HepG2 (cell line): Measurements from ENCODE around the gene MGAT4D. TPM values are rescaled to one million over a fixed set of nuclear protein-coding genes. Genes with fewer than 3 reads are reported as not detected.

Experiments
- ATAC-seq: fragments of 200-7000 bp; cut with Tn5 transposase; 3 replicates; pipeline ENCODE4 v1.9.1; 2020; ENCODE audit warnings: mild to moderate bottlenecking, moderate library complexity
- BruUV-seq: library from RNA; stranded (reverse); fragments of 400-500 nt; replicated peaks from 2 replicates; lab custom pipeline; 2021; lab: Mats Ljungman, UMichigan
- CTCF ChIA-PET: fragments of 300-600 bp; formaldehyde crosslinking; extraction: SDS; loops from one replicate; lab custom pipeline; 2021; ENCODE audit warnings: low total read pairs, inconsistent platforms, low intra/inter-chr PET ratio; lab: Yijun Ruan, JAX
- POLR2A ChIA-PET: fragments of 350-600 bp; sonication (Branson Sonifier 250); formaldehyde crosslinking; loops from one replicate; lab custom pipeline; 2020; ENCODE audit warnings: antibody characterized with exemption, inconsistent platforms; lab: Yijun Ruan, JAX
- DNase-seq: peaks from one replicate; pipeline ENCODE4 v3.0.0-alpha.2; 2015; ENCODE audit warnings: low spot score
- FAIRE-seq: peaks from 3 replicates; lab custom pipeline; 2011; peaks lifted over from hg19 to GRCh38; lab: Jason Lieb, UNC
- H2AFZ ChIP-seq: one replicate; pipeline ENCODE4 v1.6.1; 2011; ENCODE audit warnings: low read length, inconsistent platforms
- H3K27ac ChIP-seq: fragments of 300-600 bp; 3 replicates; pipeline ENCODE4 v1.8.0; 2011; ENCODE audit warnings: mixed run types, mild to moderate bottlenecking, mixed read lengths, low read length, inconsistent platforms; ENCODE audit not compliant: insufficient read depth; ENCODE audit errors: extremely low read length
- H3K27me3 ChIP-seq, 2 experiments: fragments of 200-600 bp in 1 of 2; 2 replicates in 1 of 2; 3 replicates in 1 of 2; pipeline versions ENCODE4 v1.6.0 to v1.8.0; 2011; ENCODE audit warnings: low read length in 2 of 2, mild to moderate bottlenecking in 2 of 2, moderate library complexity in 2 of 2, inconsistent platforms in 1 of 2; ENCODE audit not compliant: insufficient read depth in 2 of 2, control insufficient read depth in 1 of 2
- H3K36me3 ChIP-seq, 2 experiments: fragments of 200-600 bp in 1 of 2; replicated peaks in 1 of 2; 2 replicates in 1 of 2; 3 replicates in 1 of 2; pipeline versions ENCODE4 v1.5.1 to v1.8.0; 2011; ENCODE audit warnings: low read length in 2 of 2, inconsistent platforms in 1 of 2; ENCODE audit not compliant: insufficient read depth in 2 of 2, control insufficient read depth in 1 of 2
- H3K4me1 ChIP-seq: 2 replicates; pipeline ENCODE4 v1.5.1; 2012; ENCODE audit warnings: low read length, inconsistent platforms; ENCODE audit not compliant: insufficient read depth
- H3K4me2 ChIP-seq: 2 replicates; pipeline ENCODE4 v1.6.0; 2011; ENCODE audit warnings: low read depth, low read length, inconsistent platforms
- H3K4me3 ChIP-seq, 3 experiments: fragments of 200-600 bp in 1 of 3; sonication (generic), shearing (Covaris generic) in 1 of 3; replicated peaks in 1 of 3; 2 replicates each; pipeline ENCODE4 v1.5.1; 2011 to 2016; ENCODE audit warnings: low read length in 3 of 3, inconsistent platforms in 2 of 3, low read depth in 2 of 3, mild to moderate bottlenecking in 2 of 3, control low read depth in 1 of 3, mixed read lengths in 1 of 3; ENCODE audit not compliant: insufficient read depth in 1 of 3
- H3K79me2 ChIP-seq: one replicate; pipeline ENCODE4 v1.6.1; 2011; ENCODE audit warnings: low read length, inconsistent platforms; ENCODE audit not compliant: insufficient read depth
- H3K9ac ChIP-seq: 2 replicates; pipeline ENCODE4 v1.6.0; 2011; ENCODE audit warnings: mild to moderate bottlenecking, low read depth, low read length, inconsistent platforms; ENCODE audit not compliant: insufficient read depth
- H3K9me3 ChIP-seq: 2 replicates; pipeline ENCODE4 v1.5.1; 2012; ENCODE audit warnings: mild to moderate bottlenecking, low read length
- H4K20me1 ChIP-seq: 2 replicates; pipeline ENCODE4 v1.6.0; 2011; ENCODE audit warnings: inconsistent platforms, mild to moderate bottlenecking, low read length, moderate library complexity; ENCODE audit not compliant: insufficient read depth
- ARID2 ChIP-seq: sonication (generic); formaldehyde crosslinking; IDR thresholded peaks from 2 replicates; pipeline ENCODE4 v1.8.1; 2022; ENCODE audit warnings: mild to moderate bottlenecking, missing genetic modification reagents, borderline replicate concordance
- CHD4 ChIP-seq: fragments of 200-600 bp; sonication (generic); IDR thresholded peaks from 2 replicates; pipeline ENCODE4 v1.7.0; 2017; ENCODE audit warnings: mild to moderate bottlenecking, low read length, borderline replicate concordance
- CREB1 ChIP-seq, 2 experiments: fragments of 450-650 bp in 1 of 2; IDR thresholded peaks; 2 replicates each; pipeline ENCODE4 v1.6.1; 2016 to 2017; ENCODE audit warnings: control low read depth in 1 of 2, mild to moderate bottlenecking in 1 of 2, missing compliant biosample characterization in 1 of 2, missing genetic modification characterization in 1 of 2
- EHMT2 ChIP-seq: fragments of 200-600 bp; sonication (generic); IDR thresholded peaks from 2 replicates; pipeline ENCODE4 v1.7.0; 2017; ENCODE audit warnings: antibody characterized with exemption, low read depth, low read length, borderline replicate concordance
- GTF3A ChIP-seq: sonication (generic); formaldehyde crosslinking; conservative IDR thresholded peaks from 2 replicates; pipeline ENCODE4 v1.4.0; 2020; ENCODE audit warnings: mild to moderate bottlenecking, missing genetic modification reagents
- ZFP36 ChIP-seq: fragments of 150-350 bp; IDR thresholded peaks from 2 replicates; pipeline ENCODE4 v1.6.1; 2018; ENCODE audit warnings: borderline replicate concordance, low read length, low read depth; ENCODE audit not compliant: partially characterized antibody
- ZMYM2 ChIP-seq: sonication (generic); formaldehyde crosslinking; IDR thresholded peaks from 2 replicates; pipeline ENCODE4 v1.8.0; 2022; ENCODE audit warnings: mild to moderate bottlenecking, missing genetic modification reagents
- ZNF468 ChIP-seq: sonication (generic); formaldehyde crosslinking; IDR thresholded peaks from 2 replicates; pipeline ENCODE4 v1.8.0; 2022; ENCODE audit warnings: mild to moderate bottlenecking, moderate library complexity, missing genetic modification reagents
- WGBS: methylation state at CpG from one replicate; pipeline ENCODE4 v1.1.6; 2017; ENCODE audit warnings: low lambda C conversion rate; 5-methylcytosine and 5-hydroxymethylcytosine counted together
- in situ Hi-C: cut with HindIII; loops from 2 replicates; pipeline ENCODE4 v1.10.0; 2017; ENCODE audit warnings: low pct_unique_long_range_greater_than_20kb; ENCODE audit not compliant: extremely low pct_ligation_motif_present
- intact Hi-C: fragments of 100-400 bp; cut with micrococcal nuclease; formaldehyde crosslinking; loops from one replicate; pipeline ENCODE4 v1.10.0; 2022; ENCODE audit not compliant: unreplicated experiment
- polyA plus RNA-seq, 8 experiments: library from polyadenylated mRNA; depleted of rRNA in 3 of 8; stranded (reverse) in 7 of 8; unstranded in 1 of 8; fragments of >200 nt; fragmentation: Illumina TruSeq in 4 of 8; extraction: Trizol in 4 of 8; gene quantifications; 2 replicates each; pipeline versions ENCODE4 v1.2.1 to v1.2.3, GENCODE V29; 2011 to 2016; ENCODE audit warnings: low read depth in 4 of 8, missing spikeins in 1 of 8, mixed read lengths in 1 of 8; ENCODE audit not compliant: insufficient read depth in 1 of 8
- total RNA-seq, 5 experiments: library from RNA; depleted of rRNA; stranded (reverse); fragments of >200 nt; fragmentation: Illumina TruSeq; extraction: Trizol; gene quantifications; 2 replicates each; pipeline ENCODE4 v1.2.3, GENCODE V29; 2016; ENCODE audit warnings: low read depth in 1 of 5

MGAT4D gene
- total and polyA plus RNA-seq, 2 of the 13 experiments (the other 11 are each of a cell fraction or from before 2014, with no cell fraction given), result not detected

DNA sequence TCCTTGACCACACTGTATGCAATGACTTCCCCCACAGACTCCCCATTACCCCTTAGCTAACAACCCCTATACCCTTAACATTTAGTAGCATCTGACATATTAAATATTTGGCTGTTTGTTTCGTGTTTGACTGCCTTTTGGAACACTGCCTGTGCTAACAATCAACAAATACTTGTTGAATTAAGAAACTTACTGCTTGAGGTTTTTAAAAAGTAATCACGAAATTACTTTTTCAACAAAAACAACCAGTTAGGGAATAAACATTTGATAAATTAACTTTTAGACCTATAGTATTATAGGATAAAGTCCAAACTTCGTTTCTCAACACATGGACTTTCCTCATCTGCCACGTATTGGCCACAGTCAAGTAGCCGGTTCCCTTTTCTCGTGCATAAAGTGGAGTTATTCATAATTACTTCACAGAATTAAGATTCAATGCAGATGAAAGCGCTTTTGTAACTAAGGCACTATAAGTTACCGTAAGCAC lies 25.3 kb upstream of the MGAT4D start:
- H3K4me3 ChIP-seq, result peak overlapping the region; percentile 21 to 84 (median 29); a peak in 3 of 6 replicates
- H3K9me3 ChIP-seq, result no peaks in the 10 kb centered on the region
- FAIRE-seq (no peak), ATAC-seq (no peak; the same call in 2 of the 3 replicates), DNase-seq (no peak)
- intact Hi-C loops (loop anchor here (1.0 to 10.0 kb wide), 3 partner anchors 87 to 329 kb away; partner anchors contain the start of gene TBC1D9), in situ Hi-C loops (loop anchor here (5.0 kb wide), 1 partner anchor 114 kb away; no protein-coding TSS in a partner anchor)
- WGBS, result 2% methylated on average over 8 of the region's 8 CpGs
- TF ChIP-seq ZMYM2 (CRISPR knock-in tag), result peak; percentile 72; the same call in 1 of the 2 replicates
- no peak for TF ChIP-seq ZFP36
- peak; percentile 5; the same call in 1 of the 2 replicates for TF ChIP-seq ARID2 (CRISPR knock-in tag)
- no peak for TF ChIP-seq ZNF468
- TF ChIP-seq EHMT2, result peak; percentile 83; the same call in 1 of the 2 replicates
- TF ChIP-seq GTF3A, result 0 out of 2 replicates have a peak, but pooled peaks have one; percentile 19
- peak; percentile 25; the same call in 1 of the 2 replicates for TF ChIP-seq CHD4
- no peak for TF ChIP-seq CREB1 (IDR thresholded peaks at IDR 0.05)
- TF ChIP-seq CREB1 (CRISPR knock-in tag; IDR thresholded peaks at IDR 0.05), result peak; percentile 19; the same call in 1 of the 2 replicates
- H3K36me3 ChIP-seq, result peaks cover 0 to 7% of the 10 kb centered on the region in 2 experiments; a peak in 1 of 5 replicates
- ChIA-PET POLR2A (interaction anchor here (0.9 to 2.0 kb wide), 8 partner anchors 24 to 233 kb away, joined by 3 to 19 read pairs (median 4); partner anchors contain the start of genes CLGN, SCOC and TBC1D9), CTCF (no interaction called here)
- peaks cover 0 to 3% of the 10 kb centered on the region in 2 experiments; a peak in 1 of 5 replicates for H3K27me3 ChIP-seq
- peaks cover 21% of the 10 kb centered on the region for H3K4me1 ChIP-seq
- no peak overlapping the region for H3K27ac ChIP-seq
- H4K20me1 ChIP-seq, result no peaks in the 10 kb centered on the region
- H3K9ac ChIP-seq, result peak overlapping the region; percentile 12; the same call in 1 of the 2 replicates
- peak overlapping the region; percentile 85 for H3K4me2 ChIP-seq
- H2AFZ ChIP-seq, result peak overlapping the region; percentile 82
- BruUV-seq, result no TSS peak
- peaks cover 13% of the 10 kb centered on the region for H3K79me2 ChIP-seq
